Measurements from ENCODE around the gene ACADVL.
A peak's percentile ranks its signal among the peaks of the same experiment; 100 is the strongest.
"Not testable (repeated sequence)": the region's sequence is repeated elsewhere in the genome, so short reads cannot be mapped to it uniquely, and the experiment has no call there.

The ACADVL gene

GRCh38 chr17:7235693-7236665 is 16.2 kb downstream of the ACADVL start:
- no peak for DNase-seq

DNA sequence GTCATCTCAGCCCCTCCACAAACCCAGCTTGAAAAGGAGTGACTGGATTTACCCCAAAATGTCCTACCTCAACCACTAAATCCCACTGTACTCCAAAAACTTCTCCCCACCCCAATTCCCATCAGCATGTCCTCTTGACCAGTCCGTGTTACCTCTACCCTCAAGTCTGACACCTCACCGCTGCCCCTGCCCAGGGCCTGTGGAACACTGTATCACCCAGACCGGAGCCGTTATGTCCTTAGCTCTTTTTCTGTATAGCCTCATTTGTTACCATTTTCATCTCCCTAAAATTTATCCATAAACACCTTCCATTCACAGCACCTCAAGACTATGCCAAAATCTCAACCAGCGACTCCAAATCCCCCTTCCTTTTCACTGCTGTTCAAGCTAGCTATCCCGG is 17.1 kb downstream of the ACADVL start:
- DNase-seq, result no peak

DNA sequence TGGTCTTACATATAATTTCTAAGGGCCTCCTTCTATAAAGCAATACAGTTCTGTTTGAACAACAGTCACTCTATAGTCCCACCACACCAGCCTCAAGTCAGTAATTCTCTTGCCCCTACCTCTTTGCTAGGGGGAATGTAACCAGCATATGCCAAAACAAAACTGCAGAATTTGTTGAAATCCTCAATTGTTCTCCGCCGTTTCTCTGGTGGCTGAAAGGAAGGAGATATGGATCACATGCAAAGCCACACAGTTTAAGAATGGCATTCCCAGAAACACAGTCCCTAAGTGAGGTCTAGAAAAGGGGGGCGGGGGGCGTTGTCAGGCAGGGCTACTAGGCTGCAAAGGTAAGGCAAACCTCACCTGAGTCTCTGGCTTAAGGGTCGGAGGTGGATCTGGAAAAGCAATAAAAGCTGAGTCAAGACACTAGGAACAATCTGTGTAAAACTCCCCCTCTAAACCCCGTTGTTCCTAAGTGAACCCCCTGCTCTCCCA is 17.6 kb downstream of the ACADVL start:
- no peak for DNase-seq

DNA sequence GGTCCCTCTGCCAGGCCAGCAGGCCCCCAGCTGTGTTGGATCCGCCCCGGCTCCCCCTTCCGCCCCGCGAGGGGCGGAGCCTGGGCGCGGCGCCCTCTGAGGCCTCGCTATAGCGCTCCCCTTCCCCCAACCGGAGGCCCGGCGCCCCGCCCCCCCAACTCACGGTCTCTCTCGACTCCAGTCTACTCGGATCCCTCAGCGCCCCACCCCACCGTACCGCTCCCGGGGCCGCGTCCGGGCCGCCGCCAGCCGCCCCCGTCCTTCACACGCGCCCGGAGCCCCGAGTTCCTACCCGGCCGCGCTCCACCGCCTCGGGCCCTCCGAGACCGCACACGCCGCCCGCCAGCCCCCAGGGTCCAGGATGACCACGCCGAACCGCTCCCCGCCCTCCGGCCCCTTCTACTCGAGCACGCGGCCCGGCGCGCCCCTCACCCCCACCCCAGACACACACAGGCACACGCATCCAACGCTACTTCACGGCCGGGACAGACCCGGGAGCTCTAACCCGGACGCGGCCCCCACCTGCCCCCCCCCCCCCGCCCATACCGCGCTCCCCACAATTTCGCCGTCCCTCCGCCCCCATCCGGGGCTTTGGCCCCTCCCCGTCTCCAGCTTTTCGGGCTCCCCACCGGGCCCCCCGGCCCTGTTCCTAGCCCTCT is 18.2 kb downstream of the ACADVL start:
- DNase-seq, result peak; percentile 57

- DNase-seq, result no peak
Measured at GRCh38 chr17:7238420-7239090, 18.8 kb downstream of the ACADVL start.

GRCh38 chr17:7239091-7240027 is 19.6 kb downstream of the ACADVL start, which contains the start of gene PHF23:
Gene PHF23 (minus strand): TSS chr17:7239457. CDS start chr17:7239279, 178 bp downstream.
- DNase-seq, result peak; percentile 97

GRCh38 chr17:7240375-7240774 is 20.6 kb downstream of the ACADVL start:
- DNase-seq, result no peak

- DNase-seq, result no peak
Measured at GRCh38 chr17:7241090-7241733, 21.5 kb downstream of the ACADVL start.

DNA sequence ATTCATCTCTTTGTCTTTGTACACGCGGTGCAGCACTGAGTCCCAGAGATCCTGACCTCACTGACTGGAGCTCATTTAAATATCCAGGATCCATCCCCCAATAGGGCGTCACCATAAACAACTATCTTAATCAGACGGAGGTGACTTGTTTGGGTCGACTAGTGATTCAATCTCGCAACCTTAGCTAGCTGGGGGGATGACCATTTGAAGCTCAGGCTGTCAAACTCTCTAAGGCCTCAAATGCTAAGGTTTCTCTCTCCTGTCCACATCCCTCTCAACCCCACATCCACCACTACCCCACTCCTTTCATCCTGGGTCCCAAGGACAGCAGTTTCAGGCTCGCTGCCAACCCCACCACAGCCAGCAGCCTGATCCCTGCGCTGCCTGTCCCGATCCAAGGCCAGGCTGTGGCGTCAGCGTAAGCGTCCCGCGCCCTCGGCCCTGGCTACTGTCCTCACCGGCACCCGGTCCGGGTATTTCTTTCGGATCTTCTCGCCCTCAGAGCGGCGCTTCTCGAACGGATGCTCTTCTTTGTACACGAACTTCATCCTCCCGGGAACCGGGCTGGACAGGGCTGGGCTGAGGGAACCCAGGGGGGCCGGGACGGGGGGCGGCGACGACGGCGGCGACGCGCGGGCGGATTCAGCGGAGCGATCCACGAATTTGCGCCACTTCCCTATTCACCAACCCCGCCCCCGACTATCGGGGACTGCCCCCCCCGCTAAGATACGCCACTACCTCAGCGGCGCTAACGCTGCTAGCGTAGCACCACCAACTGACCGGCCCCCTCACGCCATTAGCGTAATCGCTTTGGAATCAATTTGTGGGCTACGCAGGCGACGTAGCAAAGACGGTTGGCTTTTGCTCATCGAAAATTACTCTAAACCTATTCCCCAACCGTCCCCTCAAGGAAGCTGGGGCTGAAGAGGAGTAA is 22.3 kb downstream of the ACADVL start, which contains the start of gene GABARAP:
GABARAP (minus strand) TSS at position 667 of the 934 bp plus-strand sequence; CDS start at position 548, 119 bp downstream.
- DNase-seq, result peak; percentile 74

GRCh38 chr17:7242717-7243452 is 23.1 kb downstream of the ACADVL start:
- DNase-seq, result peak; percentile 85

- DNase-seq, result no peak
Measured at GRCh38 chr17:7243453-7243729, 23.7 kb downstream of the ACADVL start.

DNA sequence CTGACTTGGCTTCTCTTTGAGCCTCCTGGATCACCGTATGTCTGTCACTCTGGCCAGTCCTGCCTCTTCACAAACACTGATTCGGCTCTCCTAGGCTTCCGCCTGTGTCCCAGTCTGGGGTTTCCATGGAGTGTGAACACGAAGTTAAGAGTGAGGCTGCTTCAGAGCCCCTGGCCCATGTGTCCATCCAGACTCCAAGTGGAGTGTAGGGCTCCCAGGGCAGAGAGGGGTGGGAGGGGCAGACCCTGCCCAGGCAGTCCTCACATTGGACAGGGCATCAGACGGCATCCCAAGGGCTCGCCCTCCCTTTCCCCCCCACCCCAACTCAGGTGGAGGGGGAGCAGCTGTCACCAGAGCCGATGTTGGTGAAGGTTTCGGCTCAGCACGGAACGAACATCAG is 24.1 kb downstream of the ACADVL start:
- not testable (repeated sequence) for DNase-seq

- no peak for DNase-seq
Measured at GRCh38 chr17:7246779-7247178, 27.0 kb downstream of the ACADVL start.

GRCh38 chr17:7248796-7249195 is 29.1 kb downstream of the ACADVL start:
- no peak for DNase-seq

DNA sequence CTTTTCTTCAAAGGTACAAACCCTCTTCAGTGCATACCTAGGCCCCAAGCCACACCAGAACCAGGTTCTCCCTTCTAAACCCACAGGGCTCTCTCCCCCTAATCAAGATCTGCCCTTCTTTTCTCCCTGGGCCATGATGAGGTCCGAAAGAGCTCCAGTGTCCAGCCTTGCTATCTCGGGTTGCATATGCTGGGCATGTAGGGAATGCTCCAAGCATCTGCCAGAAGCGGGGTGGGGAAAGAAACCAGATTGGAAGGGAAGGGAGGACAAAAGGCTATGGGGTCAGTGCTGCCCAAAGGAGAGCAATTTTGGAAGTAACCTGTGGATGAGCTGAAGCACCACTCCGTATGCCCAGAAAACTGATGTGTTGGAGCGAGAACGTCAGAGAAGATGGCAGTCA is 29.5 kb downstream of the ACADVL start:
- no peak for DNase-seq

GRCh38 chr17:7249830-7250229 is 30.1 kb downstream of the ACADVL start:
- no peak for DNase-seq

DNA sequence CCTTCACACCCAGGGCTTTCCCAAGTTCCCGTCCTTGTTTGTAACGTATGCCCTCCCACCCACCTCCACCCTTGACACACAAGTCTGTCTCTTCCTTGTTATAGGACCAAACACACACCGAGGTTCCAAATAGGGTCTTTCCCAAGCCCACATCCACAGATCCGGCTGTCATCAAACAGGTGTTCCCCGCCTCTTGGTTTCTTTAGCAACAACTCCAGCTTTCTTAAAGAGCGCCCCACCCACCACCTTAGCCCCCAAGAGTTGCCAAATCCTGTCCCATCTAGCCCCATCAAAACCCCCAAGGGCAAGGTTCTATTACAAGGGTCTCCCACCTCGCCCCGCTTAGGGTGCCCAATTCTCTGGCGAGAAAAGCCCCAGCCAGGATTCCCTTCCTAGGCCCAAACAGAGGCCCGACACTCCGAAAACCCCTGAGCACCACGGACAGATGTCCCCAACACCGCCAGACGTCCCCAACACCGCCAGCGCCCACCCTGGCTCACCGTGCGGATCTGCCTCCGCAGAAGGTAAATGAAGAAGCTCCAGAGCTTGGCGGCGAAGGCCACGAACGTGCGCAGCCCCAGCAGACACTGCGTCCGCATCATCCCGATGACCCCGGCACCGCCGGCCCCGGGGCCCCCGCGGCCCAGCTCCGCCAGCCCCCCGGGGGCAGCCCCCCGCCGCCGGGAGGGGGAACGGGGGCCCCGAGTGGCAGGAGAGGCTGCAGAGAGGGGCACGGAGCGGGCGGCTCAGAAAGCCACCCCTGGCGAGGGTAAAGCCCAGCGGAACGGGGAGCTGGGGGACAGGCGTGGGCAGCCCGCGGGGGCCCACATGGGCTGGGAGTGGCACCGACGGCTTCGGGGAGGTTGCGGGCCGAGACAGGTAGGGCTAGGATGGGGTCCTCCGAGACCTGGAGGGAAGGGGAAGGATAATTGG is 31.2 kb downstream of the ACADVL start:
- no peak for DNase-seq

GRCh38 chr17:7251661-7252175 is 32.0 kb downstream of the ACADVL start, which contains the start of gene CTDNEP1:
Gene CTDNEP1 (minus strand): TSS chr17:7251734. CDS start chr17:7251296, 438 bp downstream.
- DNase-seq, result peak; percentile 98

All from activated gamma-delta T cell (primary cell).